Hepatocyte (in vitro differentiated cells): ENCODE data around the gene PDGFD.

ENCODE experiments used
- EZH2 ChIP-seq: fragments of 200-600 bp; sonication (generic); IDR thresholded peaks from 2 replicates; pipeline ENCODE4 v1.6.1; 2016; ENCODE audit warnings: antibody characterized with exemption, mild to moderate bottlenecking, borderline replicate concordance
- TF ChIP-seq, protein P1 (sequence below): fragments of 200-600 bp; sonication (generic); IDR thresholded peaks from 2 replicates; pipeline ENCODE4 v1.5.1; 2016; ENCODE audit warnings: antibody characterized with exemption, mild to moderate bottlenecking; ENCODE audit not compliant: poor library complexity

GRCh38 chr11:104001561-104002056 lies 162.3 kb downstream of the PDGFD start:
- TF ChIP-seq EZH2: no peak
- TF ChIP-seq, protein P1, sequence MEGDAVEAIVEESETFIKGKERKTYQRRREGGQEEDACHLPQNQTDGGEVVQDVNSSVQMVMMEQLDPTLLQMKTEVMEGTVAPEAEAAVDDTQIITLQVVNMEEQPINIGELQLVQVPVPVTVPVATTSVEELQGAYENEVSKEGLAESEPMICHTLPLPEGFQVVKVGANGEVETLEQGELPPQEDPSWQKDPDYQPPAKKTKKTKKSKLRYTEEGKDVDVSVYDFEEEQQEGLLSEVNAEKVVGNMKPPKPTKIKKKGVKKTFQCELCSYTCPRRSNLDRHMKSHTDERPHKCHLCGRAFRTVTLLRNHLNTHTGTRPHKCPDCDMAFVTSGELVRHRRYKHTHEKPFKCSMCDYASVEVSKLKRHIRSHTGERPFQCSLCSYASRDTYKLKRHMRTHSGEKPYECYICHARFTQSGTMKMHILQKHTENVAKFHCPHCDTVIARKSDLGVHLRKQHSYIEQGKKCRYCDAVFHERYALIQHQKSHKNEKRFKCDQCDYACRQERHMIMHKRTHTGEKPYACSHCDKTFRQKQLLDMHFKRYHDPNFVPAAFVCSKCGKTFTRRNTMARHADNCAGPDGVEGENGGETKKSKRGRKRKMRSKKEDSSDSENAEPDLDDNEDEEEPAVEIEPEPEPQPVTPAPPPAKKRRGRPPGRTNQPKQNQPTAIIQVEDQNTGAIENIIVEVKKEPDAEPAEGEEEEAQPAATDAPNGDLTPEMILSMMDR: no peak
